ENCODE data around the gene MINDY3. TPM values are rescaled to one million over a fixed set of nuclear protein-coding genes. Genes with fewer than 3 reads are reported as not detected.
"Not testable (repeated sequence)": the region's sequence is repeated elsewhere in the genome, so short reads cannot be mapped to it uniquely, and the experiment has no call there.

The MINDY3 gene
- total RNA-seq, 1 donor from 2014 or later = 28.5 TPM

DNA sequence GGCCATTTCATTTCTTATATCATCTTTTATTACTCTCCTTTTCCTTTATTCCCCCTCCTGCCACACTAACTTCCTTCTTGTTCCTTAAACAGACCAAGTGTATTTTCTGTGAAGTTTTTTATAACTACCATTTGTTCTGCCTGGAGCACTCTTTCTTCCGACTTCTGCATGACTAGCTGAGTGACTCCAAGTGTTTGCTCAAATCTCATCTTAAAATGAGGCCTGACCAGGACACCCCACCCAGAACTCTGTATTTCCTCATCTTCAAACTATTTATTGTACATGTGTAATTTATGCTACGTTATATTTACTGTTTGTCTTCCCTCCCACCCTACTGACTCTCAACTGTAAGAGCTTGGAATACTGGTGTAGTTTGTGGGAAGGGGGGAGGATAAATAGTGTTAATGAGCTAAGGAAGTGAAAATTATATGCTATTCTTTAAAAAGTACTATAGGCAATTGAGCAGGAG lies 3.2 kb downstream of the MINDY3 start:
- DNase-seq (ENCODE audit: extremely low spot score, unreplicated experiment) = no peak
- TF ChIP-seq CTCF (IDR thresholded peaks at IDR 0.05) = no peak
- H3K9me3 Mint-ChIP-seq (ENCODE audit: unreplicated experiment) = peaks cover under 1% of the 10 kb centered on the region
- peaks cover 4% of the 10 kb centered on the region for H3K27me3 Mint-ChIP-seq (ENCODE audit: unreplicated experiment)
- no peak overlapping the region for H3K27ac Mint-ChIP-seq (ENCODE audit: unreplicated experiment)
- H3K4me3 Mint-ChIP-seq (ENCODE audit: unreplicated experiment) = no peak overlapping the region
- peaks cover 8% of the 10 kb centered on the region for H3K36me3 Mint-ChIP-seq (ENCODE audit: unreplicated experiment)
- H3K4me1 Mint-ChIP-seq (ENCODE audit: unreplicated experiment) = peaks cover 37% of the 10 kb centered on the region

GRCh38 chr10:15856328-15857015 lies 3.8 kb downstream of the MINDY3 start:
- peaks cover 14% of the 10 kb centered on the region for H3K36me3 Mint-ChIP-seq (ENCODE audit: unreplicated experiment)
- TF ChIP-seq CTCF (IDR thresholded peaks at IDR 0.05) = no peak
- H3K4me1 Mint-ChIP-seq (ENCODE audit: unreplicated experiment) = peaks cover 37% of the 10 kb centered on the region
- no peak overlapping the region for H3K27ac Mint-ChIP-seq (ENCODE audit: unreplicated experiment)
- peaks cover 7% of the 10 kb centered on the region for H3K9me3 Mint-ChIP-seq (ENCODE audit: unreplicated experiment)
- no peak overlapping the region for H3K4me3 Mint-ChIP-seq (ENCODE audit: unreplicated experiment)
- no peak for DNase-seq (ENCODE audit: extremely low spot score, unreplicated experiment)
- no peaks in the 10 kb centered on the region for H3K27me3 Mint-ChIP-seq (ENCODE audit: unreplicated experiment)

- Mint-ChIP-seq H3K36me3 (ENCODE audit: unreplicated experiment) (peaks cover 29% of the 10 kb centered on the region), H3K27me3 (ENCODE audit: unreplicated experiment) (no peaks in the 10 kb centered on the region), H3K4me1 (ENCODE audit: unreplicated experiment) (peaks cover 24% of the 10 kb centered on the region)
Observed at GRCh38 chr10:15853800-15854199, 6.5 kb downstream of the MINDY3 start.

GRCh38 chr10:15852111-15852557 lies 8.2 kb downstream of the MINDY3 start:
- Mint-ChIP-seq H3K4me1 (ENCODE audit: unreplicated experiment) (peaks cover 12% of the 10 kb centered on the region), H3K27ac (ENCODE audit: unreplicated experiment) (no peak overlapping the region), H3K36me3 (ENCODE audit: unreplicated experiment) (peaks cover 31% of the 10 kb centered on the region), H3K9me3 (ENCODE audit: unreplicated experiment) (peaks cover 24% of the 10 kb centered on the region), H3K27me3 (ENCODE audit: unreplicated experiment) (no peaks in the 10 kb centered on the region), H3K4me3 (ENCODE audit: unreplicated experiment) (no peak overlapping the region)
- TF ChIP-seq CTCF (IDR thresholded peaks at IDR 0.05) = no peak
- DNase-seq (ENCODE audit: extremely low spot score, unreplicated experiment) = no peak

More at GRCh38 chr10:15853800-15854199, 6.5 kb downstream of the MINDY3 start:
- Mint-ChIP-seq H3K27ac (ENCODE audit: unreplicated experiment) (no peak overlapping the region), H3K9me3 (ENCODE audit: unreplicated experiment) (peaks cover 24% of the 10 kb centered on the region), H3K4me3 (ENCODE audit: unreplicated experiment) (no peak overlapping the region)
- DNase-seq (ENCODE audit: extremely low spot score, unreplicated experiment) = no peak
- TF ChIP-seq CTCF (IDR thresholded peaks at IDR 0.05) = no peak

- Mint-ChIP-seq H3K36me3 (ENCODE audit: unreplicated experiment) (peaks cover 30% of the 10 kb centered on the region), H3K9me3 (ENCODE audit: unreplicated experiment) (peaks cover 24% of the 10 kb centered on the region)
- not testable (repeated sequence) for H3K4me1 Mint-ChIP-seq (ENCODE audit: unreplicated experiment); DNase-seq (ENCODE audit: extremely low spot score, unreplicated experiment); H3K27ac Mint-ChIP-seq (ENCODE audit: unreplicated experiment); H3K27me3 Mint-ChIP-seq (ENCODE audit: unreplicated experiment); H3K4me3 Mint-ChIP-seq (ENCODE audit: unreplicated experiment)
Observed at GRCh38 chr10:15850337-15850978, 9.8 kb downstream of the MINDY3 start.

Measured in osteocyte (in vitro differentiated cells).